ENCODE data around the gene LYZL2.
"Not testable (repeated sequence)": the region's sequence is repeated elsewhere in the genome, so short reads cannot be mapped to it uniquely, and the experiment has no call there.

LYZL2 gene

GRCh38 chr10:30594077-30594476 is 35.5 kb downstream of the LYZL2 start:
- DNase-seq (ENCODE audit: low spot score) = no peak

GRCh38 chr10:30592770-30593169 is 36.8 kb downstream of the LYZL2 start:
- DNase-seq (ENCODE audit: low spot score) = not testable (repeated sequence)

GRCh38 chr10:30591249-30591670 is 38.3 kb downstream of the LYZL2 start:
- DNase-seq (ENCODE audit: low spot score) = peak; percentile 22

GRCh38 chr10:30589441-30589840 is 40.1 kb downstream of the LYZL2 start:
- no peak for DNase-seq (ENCODE audit: low spot score)

GRCh38 chr10:30587522-30588031 is 42.0 kb downstream of the LYZL2 start:
- DNase-seq (ENCODE audit: low spot score) = no peak

GRCh38 chr10:30586828-30587227 is 42.7 kb downstream of the LYZL2 start:
- no peak for DNase-seq (ENCODE audit: low spot score)

GRCh38 chr10:30583778-30584415 is 45.7 kb downstream of the LYZL2 start:
- peak; percentile 46 for DNase-seq (ENCODE audit: low spot score)

- DNase-seq (ENCODE audit: low spot score) = peak; percentile 47
Observed at GRCh38 chr10:30581779-30582380, 47.7 kb downstream of the LYZL2 start.

- DNase-seq (ENCODE audit: low spot score) = no peak
Observed at GRCh38 chr10:30580676-30581075, 48.9 kb downstream of the LYZL2 start.

- no peak for DNase-seq (ENCODE audit: low spot score)
Observed at GRCh38 chr10:30580241-30580640, 49.3 kb downstream of the LYZL2 start.

- DNase-seq (ENCODE audit: low spot score) = no peak
Observed at GRCh38 chr10:30579574-30579973, 50.0 kb downstream of the LYZL2 start.

GRCh38 chr10:30577048-30577447 is 52.5 kb downstream of the LYZL2 start:
- no peak for DNase-seq (ENCODE audit: low spot score)

- no peak for DNase-seq (ENCODE audit: low spot score)
Observed at GRCh38 chr10:30576641-30577040, 52.9 kb downstream of the LYZL2 start.

GRCh38 chr10:30574432-30574796 is 55.1 kb downstream of the LYZL2 start:
- DNase-seq (ENCODE audit: low spot score) = no peak

- no peak for DNase-seq (ENCODE audit: low spot score)
Observed at GRCh38 chr10:30573721-30574431, 55.7 kb downstream of the LYZL2 start.

- DNase-seq (ENCODE audit: low spot score) = no peak
Observed at GRCh38 chr10:30565449-30565848, 64.1 kb downstream of the LYZL2 start.

GRCh38 chr10:30562787-30563186 is 66.8 kb downstream of the LYZL2 start:
- no peak for DNase-seq (ENCODE audit: low spot score)

Measured in hepatic stellate cell (primary cell).